HL-60 (cell line): ENCODE measurements around the gene ZNF768.
A peak's percentile ranks its signal among the peaks of the same experiment; 100 is the strongest.

ENCODE experiments used
- DNase-seq, 2 experiments: peaks; one replicate each; pipeline ENCODE4 v3.0.0-alpha.2; 2010 to 2020; ENCODE audit warnings: low read depth in 1 of 2, low spot score in 1 of 2
- H3K27ac ChIP-seq: fragments of 250-450 bp; sonication (Bioruptor Pico); replicated peaks from 2 replicates; pipeline ENCODE4 v1.5.1; 2020; ENCODE audit warnings: mild to moderate bottlenecking, moderate library complexity
- H3K27me3 ChIP-seq: fragments of 250-450 bp; sonication (Bioruptor Pico); 2 replicates; pipeline ENCODE4 v1.5.1; 2021; ENCODE audit warnings: mild to moderate bottlenecking, moderate library complexity; ENCODE audit not compliant: insufficient read depth, poor library complexity, severe bottlenecking
- H3K4me3 ChIP-seq: replicated peaks from 2 replicates; pipeline ENCODE4 v1.5.1; 2011; ENCODE audit warnings: mild to moderate bottlenecking, control low read depth, low read length; ENCODE audit not compliant: insufficient read depth
- GABPA ChIP-seq: IDR thresholded peaks from 2 replicates; pipeline ENCODE4 v1.6.1; 2012; ENCODE audit warnings: low read depth
- POLR2AphosphoS5 ChIP-seq: IDR thresholded peaks from 2 replicates; pipeline ENCODE4 v1.6.1; 2012; ENCODE audit warnings: low read depth
- SPI1 ChIP-seq: IDR thresholded peaks from 2 replicates; pipeline ENCODE4 v1.6.1; 2012; ENCODE audit warnings: low read depth, mild to moderate bottlenecking, borderline replicate concordance
- TF ChIP-seq, protein P1 (sequence below): IDR thresholded peaks from 2 replicates; pipeline ENCODE4 v1.6.1; 2012; ENCODE audit warnings: low read depth; ENCODE audit not compliant: insufficient replicate concordance
- TF ChIP-seq, protein P2 (sequence below): IDR thresholded peaks from one replicate; pipeline ENCODE4 v1.5.1; 2011; ENCODE audit warnings: low read length, control low read depth, inconsistent platforms; ENCODE audit not compliant: insufficient read depth

ZNF768 gene

DNA sequence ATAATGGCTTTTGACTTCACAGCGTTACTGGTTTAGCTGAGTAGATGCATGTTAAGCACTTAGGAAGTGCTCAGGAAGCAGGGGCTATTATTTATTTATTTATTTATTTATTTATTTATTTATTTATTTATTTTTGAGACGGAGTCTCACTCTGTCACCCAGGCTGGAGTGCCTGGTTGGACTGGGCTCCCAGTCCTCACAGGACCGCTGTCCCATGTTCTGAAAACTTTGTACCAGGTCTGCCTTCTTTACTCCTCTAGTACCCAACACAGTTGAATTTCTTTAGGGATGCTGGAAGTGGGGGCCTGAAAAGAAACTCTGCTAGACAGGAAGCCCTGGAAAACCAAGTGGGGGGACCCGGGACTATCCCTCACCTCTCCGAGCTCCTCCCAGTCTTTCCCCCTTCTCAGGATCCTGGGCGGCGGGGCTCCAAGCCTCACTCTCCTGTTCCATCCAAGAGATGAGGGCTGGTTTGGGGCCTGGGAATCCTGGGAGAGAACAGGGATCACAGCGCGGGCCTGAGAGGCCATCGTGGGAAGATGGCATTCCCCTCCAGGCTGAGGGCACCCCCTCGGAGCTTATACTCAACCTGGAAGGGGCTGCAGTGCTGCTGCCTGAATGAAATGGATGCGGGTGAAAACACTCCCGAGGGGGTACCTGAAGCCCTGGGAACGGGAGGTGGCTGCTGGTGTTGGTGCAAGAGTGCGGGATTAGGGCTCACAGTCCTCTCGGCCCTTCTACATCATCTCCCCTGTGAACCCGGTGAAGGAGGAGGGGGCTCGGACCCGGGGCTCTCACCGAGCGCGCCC, 44.5 kb upstream of the ZNF768 start:
- TF ChIP-seq POLR2AphosphoS5 (no peak), SPI1 (no peak)
- TF ChIP-seq, protein P1, sequence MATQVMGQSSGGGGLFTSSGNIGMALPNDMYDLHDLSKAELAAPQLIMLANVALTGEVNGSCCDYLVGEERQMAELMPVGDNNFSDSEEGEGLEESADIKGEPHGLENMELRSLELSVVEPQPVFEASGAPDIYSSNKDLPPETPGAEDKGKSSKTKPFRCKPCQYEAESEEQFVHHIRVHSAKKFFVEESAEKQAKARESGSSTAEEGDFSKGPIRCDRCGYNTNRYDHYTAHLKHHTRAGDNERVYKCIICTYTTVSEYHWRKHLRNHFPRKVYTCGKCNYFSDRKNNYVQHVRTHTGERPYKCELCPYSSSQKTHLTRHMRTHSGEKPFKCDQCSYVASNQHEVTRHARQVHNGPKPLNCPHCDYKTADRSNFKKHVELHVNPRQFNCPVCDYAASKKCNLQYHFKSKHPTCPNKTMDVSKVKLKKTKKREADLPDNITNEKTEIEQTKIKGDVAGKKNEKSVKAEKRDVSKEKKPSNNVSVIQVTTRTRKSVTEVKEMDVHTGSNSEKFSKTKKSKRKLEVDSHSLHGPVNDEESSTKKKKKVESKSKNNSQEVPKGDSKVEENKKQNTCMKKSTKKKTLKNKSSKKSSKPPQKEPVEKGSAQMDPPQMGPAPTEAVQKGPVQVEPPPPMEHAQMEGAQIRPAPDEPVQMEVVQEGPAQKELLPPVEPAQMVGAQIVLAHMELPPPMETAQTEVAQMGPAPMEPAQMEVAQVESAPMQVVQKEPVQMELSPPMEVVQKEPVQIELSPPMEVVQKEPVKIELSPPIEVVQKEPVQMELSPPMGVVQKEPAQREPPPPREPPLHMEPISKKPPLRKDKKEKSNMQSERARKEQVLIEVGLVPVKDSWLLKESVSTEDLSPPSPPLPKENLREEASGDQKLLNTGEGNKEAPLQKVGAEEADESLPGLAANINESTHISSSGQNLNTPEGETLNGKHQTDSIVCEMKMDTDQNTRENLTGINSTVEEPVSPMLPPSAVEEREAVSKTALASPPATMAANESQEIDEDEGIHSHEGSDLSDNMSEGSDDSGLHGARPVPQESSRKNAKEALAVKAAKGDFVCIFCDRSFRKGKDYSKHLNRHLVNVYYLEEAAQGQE: peak; percentile 80
- peak overlapping the region; percentile 92 for H3K4me3 ChIP-seq
- H3K27ac ChIP-seq: peak overlapping the region; percentile 88
- H3K27me3 ChIP-seq: no peaks in the 10 kb centered on the region
- no peak for DNase-seq

DNA sequence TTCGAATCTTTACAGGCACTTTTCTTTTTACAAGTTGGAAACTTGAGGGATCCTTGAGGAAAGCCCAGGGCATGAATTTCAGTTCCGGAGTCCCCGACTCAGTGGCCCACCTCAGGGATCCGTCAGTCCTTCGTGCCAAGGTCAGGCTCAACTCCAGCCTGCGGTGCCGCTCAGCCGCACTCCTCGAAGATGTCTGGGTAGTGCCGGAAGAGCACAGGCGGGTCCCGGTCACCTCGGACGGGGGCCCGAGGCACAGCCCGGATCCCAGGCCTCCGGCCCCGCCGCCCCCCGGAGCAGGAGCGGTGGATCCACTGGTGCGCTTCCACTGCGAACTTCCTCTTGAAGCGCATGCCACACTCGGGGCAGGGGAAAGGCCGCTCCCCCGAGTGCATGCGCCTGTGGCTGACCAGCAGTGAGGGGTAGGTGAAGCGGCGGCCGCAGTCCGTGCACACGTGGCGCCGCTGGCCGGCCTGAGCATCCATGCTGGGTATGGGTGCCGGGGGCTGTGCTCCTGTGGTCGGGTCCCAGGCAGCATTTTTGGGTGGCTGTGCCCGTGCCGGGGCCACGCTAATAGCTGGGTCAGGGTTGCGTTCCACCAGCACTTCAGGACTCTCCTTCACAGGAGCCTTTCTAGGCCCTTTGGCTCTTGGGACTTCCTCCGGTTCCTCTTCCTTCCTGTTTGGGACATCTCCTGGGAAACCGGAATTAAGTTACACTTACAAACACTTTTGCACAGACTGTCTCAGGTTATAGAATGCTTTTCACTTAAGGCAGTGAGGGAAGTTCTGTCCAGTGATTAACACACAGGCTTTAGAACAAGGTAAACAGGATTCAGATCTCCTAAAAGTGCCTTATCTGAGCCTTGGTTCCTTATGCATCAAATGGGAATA, 43.6 kb upstream of the ZNF768 start:
- no peak for DNase-seq
- TF ChIP-seq POLR2AphosphoS5 (no peak), GABPA (no peak), SPI1 (no peak)
- TF ChIP-seq, protein P2, sequence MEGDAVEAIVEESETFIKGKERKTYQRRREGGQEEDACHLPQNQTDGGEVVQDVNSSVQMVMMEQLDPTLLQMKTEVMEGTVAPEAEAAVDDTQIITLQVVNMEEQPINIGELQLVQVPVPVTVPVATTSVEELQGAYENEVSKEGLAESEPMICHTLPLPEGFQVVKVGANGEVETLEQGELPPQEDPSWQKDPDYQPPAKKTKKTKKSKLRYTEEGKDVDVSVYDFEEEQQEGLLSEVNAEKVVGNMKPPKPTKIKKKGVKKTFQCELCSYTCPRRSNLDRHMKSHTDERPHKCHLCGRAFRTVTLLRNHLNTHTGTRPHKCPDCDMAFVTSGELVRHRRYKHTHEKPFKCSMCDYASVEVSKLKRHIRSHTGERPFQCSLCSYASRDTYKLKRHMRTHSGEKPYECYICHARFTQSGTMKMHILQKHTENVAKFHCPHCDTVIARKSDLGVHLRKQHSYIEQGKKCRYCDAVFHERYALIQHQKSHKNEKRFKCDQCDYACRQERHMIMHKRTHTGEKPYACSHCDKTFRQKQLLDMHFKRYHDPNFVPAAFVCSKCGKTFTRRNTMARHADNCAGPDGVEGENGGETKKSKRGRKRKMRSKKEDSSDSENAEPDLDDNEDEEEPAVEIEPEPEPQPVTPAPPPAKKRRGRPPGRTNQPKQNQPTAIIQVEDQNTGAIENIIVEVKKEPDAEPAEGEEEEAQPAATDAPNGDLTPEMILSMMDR: no peak
- TF ChIP-seq, protein P1: no peak
- Histone ChIP-seq H3K27ac (no peak overlapping the region), H3K4me3 (no peak overlapping the region), H3K27me3 (no peaks in the 10 kb centered on the region)

DNA sequence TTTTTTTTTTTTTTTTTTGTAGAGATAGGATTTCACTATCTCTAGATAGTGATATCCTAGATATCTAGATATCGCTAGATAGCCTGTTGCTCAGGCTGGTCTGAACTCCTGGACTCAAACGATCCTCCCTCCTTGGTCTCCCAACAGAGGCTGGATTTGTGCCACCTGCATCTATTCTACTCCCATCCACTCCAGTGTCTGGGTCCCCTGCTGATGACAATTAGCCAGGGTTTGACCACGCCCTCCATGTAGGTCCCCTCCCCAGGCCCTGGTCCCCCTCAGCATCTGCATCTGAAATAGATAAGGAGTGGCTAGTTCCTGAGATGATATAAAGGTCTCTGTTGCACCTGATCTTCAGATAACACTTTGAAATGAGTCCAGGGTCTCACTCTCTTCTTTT, 42.9 kb upstream of the ZNF768 start:
- TF ChIP-seq GABPA (no peak), POLR2AphosphoS5 (no peak), SPI1 (no peak)
- TF ChIP-seq, protein P1: no peak
- TF ChIP-seq, protein P2: no peak
- no peak for DNase-seq
- Histone ChIP-seq H3K27ac (no peak overlapping the region), H3K27me3 (no peaks in the 10 kb centered on the region), H3K4me3 (no peak overlapping the region)
